ENCODE measurements around the gene ACTR2.

ACTR2 gene

GRCh38 chr2:65294136-65294535 is 66.5 kb downstream of the ACTR2 start:
- no peak for TF ChIP-seq CTCF (IDR thresholded peaks at IDR 0.05; ENCODE audit: low read depth, low read length)
- no peak for TF ChIP-seq EZH2phosphoT487 (IDR thresholded peaks at IDR 0.05; ENCODE audit: low read depth)
- Histone ChIP-seq H3K27me3 (ENCODE audit: low read depth, low read length) (no peaks in the 10 kb centered on the region), H3K9me3 (ENCODE audit: insufficient read depth, low read length) (no peaks in the 10 kb centered on the region), H4K20me1 (ENCODE audit: insufficient read depth, low read length) (no peaks in the 10 kb centered on the region), H3K4me2 (ENCODE audit: low read length) (no peak overlapping the region), H3K27ac (ENCODE audit: low read length) (no peak overlapping the region), H3K36me3 (replicated peaks; ENCODE audit: low read depth, low read length) (no peaks in the 10 kb centered on the region), H3K9ac (ENCODE audit: low read length) (no peak overlapping the region), H2AFZ (ENCODE audit: low read depth, low read length) (no peak overlapping the region), H3K79me2 (ENCODE audit: low read length) (no peaks in the 10 kb centered on the region), H3K4me3 (ENCODE audit: low read length) (no peak overlapping the region), H3K4me1 (ENCODE audit: low read length) (no peaks in the 10 kb centered on the region)

GRCh38 chr2:65294701-65295100 is 67.1 kb downstream of the ACTR2 start:
- H3K27ac ChIP-seq (ENCODE audit: low read length): no peak overlapping the region
- H2AFZ ChIP-seq (ENCODE audit: low read depth, low read length): no peak overlapping the region

GRCh38 chr2:65296971-65297370 is 69.3 kb downstream of the ACTR2 start:
- Histone ChIP-seq H3K4me1 (ENCODE audit: low read length) (peaks cover 18% of the 10 kb centered on the region), H3K9me3 (ENCODE audit: insufficient read depth, low read length) (no peaks in the 10 kb centered on the region), H3K36me3 (replicated peaks; ENCODE audit: low read depth, low read length) (no peaks in the 10 kb centered on the region), H3K9ac (ENCODE audit: low read length) (no peak overlapping the region), H3K79me2 (ENCODE audit: low read length) (no peaks in the 10 kb centered on the region), H3K27ac (ENCODE audit: low read length) (no peak overlapping the region), H3K4me3 (ENCODE audit: low read length) (no peak overlapping the region), H3K4me2 (ENCODE audit: low read length) (no peak overlapping the region), H3K27me3 (ENCODE audit: low read depth, low read length) (0 out of 2 replicates have a peak, but pooled peaks cover 6% of the 10 kb centered on the region), H4K20me1 (ENCODE audit: insufficient read depth, low read length) (no peaks in the 10 kb centered on the region), H2AFZ (ENCODE audit: low read depth, low read length) (no peak overlapping the region)
- no peak for TF ChIP-seq CTCF (IDR thresholded peaks at IDR 0.05; ENCODE audit: low read depth, low read length)
- TF ChIP-seq EZH2phosphoT487 (IDR thresholded peaks at IDR 0.05; ENCODE audit: low read depth): no peak

More at GRCh38 chr2:65294701-65295100, 67.1 kb downstream of the ACTR2 start:
- H4K20me1 ChIP-seq (ENCODE audit: insufficient read depth, low read length): no peaks in the 10 kb centered on the region
- H3K9me3 ChIP-seq (ENCODE audit: insufficient read depth, low read length): no peaks in the 10 kb centered on the region
- TF ChIP-seq CTCF (IDR thresholded peaks at IDR 0.05; ENCODE audit: low read depth, low read length): no peak
- TF ChIP-seq EZH2phosphoT487 (IDR thresholded peaks at IDR 0.05; ENCODE audit: low read depth): no peak
- no peaks in the 10 kb centered on the region for H3K27me3 ChIP-seq (ENCODE audit: low read depth, low read length)
- no peak overlapping the region for H3K4me3 ChIP-seq (ENCODE audit: low read length)
- no peaks in the 10 kb centered on the region for H3K36me3 ChIP-seq (replicated peaks; ENCODE audit: low read depth, low read length)
- H3K4me2 ChIP-seq (ENCODE audit: low read length): no peak overlapping the region
- H3K79me2 ChIP-seq (ENCODE audit: low read length): no peaks in the 10 kb centered on the region
- H3K4me1 ChIP-seq (ENCODE audit: low read length): 0 out of 2 replicates have a peak, but pooled peaks cover 3% of the 10 kb centered on the region
- H3K9ac ChIP-seq (ENCODE audit: low read length): no peak overlapping the region

- Histone ChIP-seq H4K20me1 (ENCODE audit: insufficient read depth, low read length) (no peaks in the 10 kb centered on the region), H3K9me3 (ENCODE audit: insufficient read depth, low read length) (no peaks in the 10 kb centered on the region), H3K4me1 (ENCODE audit: low read length) (peaks cover 18% of the 10 kb centered on the region), H3K36me3 (replicated peaks; ENCODE audit: low read depth, low read length) (no peaks in the 10 kb centered on the region), H3K9ac (ENCODE audit: low read length) (no peak overlapping the region), H2AFZ (ENCODE audit: low read depth, low read length) (no peak overlapping the region), H3K27me3 (ENCODE audit: low read depth, low read length) (0 out of 2 replicates have a peak, but pooled peaks cover 6% of the 10 kb centered on the region), H3K4me3 (ENCODE audit: low read length) (no peak overlapping the region), H3K79me2 (ENCODE audit: low read length) (no peaks in the 10 kb centered on the region), H3K27ac (ENCODE audit: low read length) (no peak overlapping the region), H3K4me2 (ENCODE audit: low read length) (no peak overlapping the region)
- TF ChIP-seq CTCF (IDR thresholded peaks at IDR 0.05; ENCODE audit: low read depth, low read length): no peak
These were observed 69.9 kb downstream of the ACTR2 start for GRCh38 chr2:65297544-65297943.

Data from OCI-LY3 (cell line).